Measurements from ENCODE around the gene P2RY2. TPM values are rescaled to one million over a fixed set of nuclear protein-coding genes. Genes with fewer than 3 reads are reported as not detected.
"Not testable (repeated sequence)": the region's sequence is repeated elsewhere in the genome, so short reads cannot be mapped to it uniquely, and the experiment has no call there.

Gene P2RY2
- total RNA-seq, 1 donor, result 2.2 TPM

- no peak for DNase-seq (ENCODE audit: low read depth in 2 of 3, low spot score in 2 of 3)
These were observed 47.3 kb downstream of the P2RY2 start for GRCh38 chr11:73265278-73265810.

GRCh38 chr11:73265853-73266645 is 48.0 kb downstream of the P2RY2 start:
- DNase-seq (ENCODE audit: low read depth in 2 of 3, low spot score in 2 of 3), result no peak

DNA sequence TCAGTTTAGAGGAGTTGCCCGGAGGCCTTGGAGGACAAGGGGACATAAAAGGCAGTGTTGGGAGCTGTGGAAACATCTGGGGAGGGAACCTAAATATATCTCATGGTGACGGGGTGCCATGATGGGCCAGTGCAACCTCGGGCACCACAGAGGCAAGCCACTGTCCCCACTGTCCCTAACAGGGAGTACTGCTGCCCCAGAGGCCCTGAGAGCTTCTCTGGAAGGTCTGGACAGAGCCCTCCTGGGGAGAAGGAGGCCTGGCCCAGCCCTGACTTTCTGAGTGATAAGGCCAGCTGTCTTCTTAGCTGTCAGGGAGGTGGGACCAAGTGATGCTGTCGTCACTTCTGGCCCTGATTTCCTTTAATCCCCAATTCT is 48.6 kb downstream of the P2RY2 start:
- DNase-seq (ENCODE audit: low read depth in 2 of 3, low spot score in 2 of 3), result no peak

GRCh38 chr11:73267122-73267846 is 49.2 kb downstream of the P2RY2 start:
- DNase-seq (ENCODE audit: low read depth in 2 of 3, low spot score in 2 of 3), result no peak

GRCh38 chr11:73267906-73268540 is 49.9 kb downstream of the P2RY2 start:
- DNase-seq (ENCODE audit: low read depth in 2 of 3, low spot score in 2 of 3), result no peak

GRCh38 chr11:73268671-73269271 is 50.7 kb downstream of the P2RY2 start:
- DNase-seq (ENCODE audit: low read depth in 2 of 3, low spot score in 2 of 3), result no peak

DNA sequence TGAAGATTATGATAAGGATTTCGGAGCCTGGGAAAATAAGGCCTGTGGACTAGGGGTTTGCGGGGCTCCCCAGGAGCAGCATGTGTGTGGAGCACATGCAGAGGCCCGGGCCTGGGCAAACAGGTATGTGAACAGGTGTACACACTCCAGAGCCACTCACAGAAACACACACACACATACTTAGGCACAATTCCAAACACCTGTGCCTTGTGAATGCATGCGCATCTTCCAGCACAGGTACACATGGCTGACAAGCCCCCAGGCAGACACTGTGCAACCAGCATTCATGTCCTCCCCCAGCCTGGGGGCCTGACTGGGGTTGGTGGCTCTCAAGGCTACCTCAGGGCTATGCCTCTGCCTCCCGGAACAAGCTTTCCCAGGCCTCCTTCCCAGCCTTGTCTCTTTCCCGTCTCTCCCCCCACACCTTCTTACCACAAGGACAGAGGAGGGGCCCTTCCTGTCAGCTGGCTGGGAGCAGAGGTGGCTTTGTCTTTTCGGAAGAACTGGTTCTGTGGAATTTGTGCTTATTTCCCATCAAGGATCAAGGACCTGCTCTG is 51.5 kb downstream of the P2RY2 start:
- DNase-seq (ENCODE audit: low read depth in 2 of 3, low spot score in 2 of 3), result no peak

GRCh38 chr11:73270016-73270854 is 52.2 kb downstream of the P2RY2 start:
- DNase-seq (ENCODE audit: low read depth in 2 of 3, low spot score in 2 of 3), result no peak

GRCh38 chr11:73270855-73271477 is 52.9 kb downstream of the P2RY2 start:
- DNase-seq (ENCODE audit: low read depth in 2 of 3, low spot score in 2 of 3), result no peak

- not testable (repeated sequence) for DNase-seq (ENCODE audit: low read depth in 2 of 3, low spot score in 2 of 3)
These were observed 53.4 kb downstream of the P2RY2 start for GRCh38 chr11:73271478-73271865.

DNA sequence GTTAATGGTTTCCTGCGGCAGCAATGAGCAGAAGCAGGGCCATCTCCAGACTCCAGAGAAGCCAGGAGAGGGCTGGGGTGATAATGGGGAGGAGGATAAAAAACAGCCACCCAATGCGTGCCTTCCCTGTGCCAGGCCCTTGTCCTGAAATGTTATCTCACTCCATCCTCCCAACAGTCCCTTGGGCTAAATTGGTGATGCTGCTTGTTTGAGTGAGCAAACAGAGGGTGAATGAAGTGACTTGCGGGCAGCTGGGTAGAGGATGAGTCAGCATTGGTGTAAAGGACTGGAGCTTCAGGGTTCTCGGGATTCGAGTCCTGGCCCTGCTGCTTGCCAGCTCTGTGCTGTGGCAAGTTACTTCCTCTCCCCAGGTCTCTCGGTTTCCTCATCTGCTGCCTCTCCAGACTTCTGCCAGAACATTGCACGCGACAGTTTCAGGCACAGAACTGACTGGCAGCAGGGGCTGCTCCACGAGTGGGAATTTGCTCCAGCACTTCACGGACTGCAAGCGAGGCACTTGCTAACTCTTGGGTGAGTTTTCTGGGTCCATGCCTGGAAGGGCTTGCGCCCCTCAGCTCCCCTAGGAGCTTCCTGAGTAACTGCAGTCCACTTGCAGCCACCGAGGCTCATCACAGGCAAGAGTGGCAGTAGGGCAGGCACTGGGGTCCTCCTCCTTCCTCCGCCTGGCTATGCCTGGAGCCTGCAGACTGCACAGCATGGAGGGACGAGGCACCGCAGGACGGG is 54.0 kb downstream of the P2RY2 start, which contains the start of gene P2RY6:
Gene P2RY6 (plus strand): TSS at position 403 of the 744 bp plus-strand sequence. CDS start 24,181 bp downstream, outside the sequence.
- no peak for DNase-seq (ENCODE audit: low read depth in 2 of 3, low spot score in 2 of 3)

DNA sequence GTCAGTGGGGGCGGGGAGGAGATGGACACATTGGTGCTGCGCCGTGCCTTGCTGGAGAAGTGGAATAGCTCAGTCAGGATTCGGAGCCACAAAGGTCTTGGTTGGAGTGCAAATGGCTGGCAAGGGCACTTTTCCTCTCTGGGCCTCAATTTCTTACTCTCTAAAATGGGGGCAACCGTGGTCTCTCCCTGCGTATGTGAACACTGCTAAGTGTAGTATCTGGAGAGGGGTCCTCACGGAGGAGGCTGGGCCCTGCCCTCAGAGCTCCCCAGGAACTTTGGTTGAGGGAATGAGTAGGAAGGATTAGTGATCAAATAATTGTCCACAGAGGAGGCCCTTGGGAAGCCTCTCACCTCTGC is 54.6 kb downstream of the P2RY2 start:
- DNase-seq (ENCODE audit: low read depth in 2 of 3, low spot score in 2 of 3), result no peak

- DNase-seq (ENCODE audit: low read depth in 2 of 3, low spot score in 2 of 3), result no peak
These were observed 55.3 kb downstream of the P2RY2 start for GRCh38 chr11:73273222-73273895.

- DNase-seq (ENCODE audit: low read depth in 2 of 3, low spot score in 2 of 3), result not testable (repeated sequence)
These were observed 56.1 kb downstream of the P2RY2 start for GRCh38 chr11:73274191-73274590.

GRCh38 chr11:73274722-73275380 is 56.8 kb downstream of the P2RY2 start:
- DNase-seq (ENCODE audit: low read depth in 2 of 3, low spot score in 2 of 3), result no peak

GRCh38 chr11:73275381-73275750 is 57.3 kb downstream of the P2RY2 start:
- DNase-seq (ENCODE audit: low read depth in 2 of 3, low spot score in 2 of 3), result no peak

DNA sequence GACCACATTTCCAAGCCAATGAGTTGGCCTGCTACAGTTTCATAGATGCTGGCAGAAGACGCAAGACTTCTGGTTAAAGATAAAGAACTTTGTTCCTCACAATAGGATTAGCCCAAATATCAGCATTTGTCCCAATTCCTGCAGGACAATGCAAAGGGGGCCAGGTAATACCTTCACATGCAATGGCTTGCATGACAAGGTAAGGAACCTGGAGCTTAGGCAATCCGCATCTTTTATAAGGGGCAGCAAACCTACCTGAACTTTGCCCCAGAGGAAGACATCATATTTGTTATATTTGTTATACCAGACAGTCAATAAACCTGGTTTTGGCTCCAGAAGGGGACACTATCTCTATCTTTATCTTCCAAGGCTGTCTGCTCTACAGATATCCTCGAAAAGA is 59.4 kb downstream of the P2RY2 start:
- no peak for DNase-seq (ENCODE audit: low read depth in 2 of 3, low spot score in 2 of 3)

DNA sequence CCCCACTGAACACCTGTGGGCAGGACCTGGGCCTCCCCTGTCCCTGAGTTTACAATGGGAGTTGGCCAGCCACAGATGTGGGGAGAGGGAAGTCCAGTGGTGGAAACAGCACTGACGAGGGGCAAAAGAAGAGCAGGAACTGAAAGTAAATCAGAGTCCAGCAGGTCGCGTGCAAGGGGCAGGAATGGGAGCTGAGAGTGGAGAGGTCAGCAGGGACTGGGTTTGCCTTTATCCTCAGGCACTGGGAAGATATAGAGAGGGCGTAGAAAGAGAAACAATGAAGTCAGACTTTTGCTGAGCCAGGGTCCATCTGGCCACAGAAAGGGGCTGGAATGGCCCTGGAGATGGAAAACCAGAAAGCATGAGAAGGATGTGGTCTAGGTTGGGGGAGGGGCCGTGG is 62.5 kb downstream of the P2RY2 start:
- no peak for DNase-seq (ENCODE audit: low read depth in 2 of 3, low spot score in 2 of 3)

All from hematopoietic multipotent progenitor cell (in vitro differentiated cells).